Esophagus mucosa (tissue), 1 donor: Measurements from ENCODE around the gene YPEL5. TPM values are rescaled to one million over a fixed set of nuclear protein-coding genes. Genes with fewer than 3 reads are reported as not detected.

ENCODE experiments used
- ATAC-seq: fragments of 200-7000 bp; cut with Tn5 transposase; one replicate; pipeline ENCODE4 v1.9.1; 2020
- total RNA-seq: library from RNA; stranded (reverse); gene quantifications from one replicate; pipeline ENCODE4 v1.2.4, GENCODE V29; 2023
- donor health status: DM: yes; HTN: yes; CAD: no.

The YPEL5 gene
- total RNA-seq, 1 donor from 2014 or later, result 56.4 TPM

- ATAC-seq, result no peak
These were observed 25.8 kb downstream of the YPEL5 start for GRCh38 chr2:30172627-30173026.

- no peak for ATAC-seq
These were observed 30.6 kb downstream of the YPEL5 start for GRCh38 chr2:30177440-30177839.

DNA sequence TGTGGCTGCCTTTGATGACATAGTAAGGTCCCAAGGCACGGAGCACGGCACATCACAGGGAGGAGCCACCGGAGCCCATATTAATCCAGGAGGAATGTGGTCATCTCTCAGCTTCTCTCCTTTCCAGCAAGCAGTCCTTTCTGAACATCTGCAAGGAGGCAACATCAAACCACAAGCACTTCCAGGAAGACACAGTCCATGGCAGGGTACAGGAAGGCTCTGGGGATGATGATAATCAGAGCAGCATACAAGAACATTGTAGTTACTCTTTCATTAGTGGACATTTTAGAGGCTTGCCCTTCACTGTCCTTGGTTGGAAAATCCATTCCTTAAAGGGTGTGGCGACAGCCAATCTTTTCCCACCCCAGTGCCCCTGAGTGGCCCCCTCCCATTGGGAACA is 31.1 kb downstream of the YPEL5 start:
- ATAC-seq, result no peak

GRCh38 chr2:30178618-30179434 is 32.0 kb downstream of the YPEL5 start:
- peak; percentile 90 for ATAC-seq

GRCh38 chr2:30179536-30179935 is 32.7 kb downstream of the YPEL5 start:
- ATAC-seq, result no peak

GRCh38 chr2:30180226-30180625 is 33.4 kb downstream of the YPEL5 start:
- ATAC-seq, result no peak

GRCh38 chr2:30181176-30181575 is 34.4 kb downstream of the YPEL5 start:
- no peak for ATAC-seq

- ATAC-seq, result no peak
These were observed 37.2 kb downstream of the YPEL5 start for GRCh38 chr2:30184035-30184434.

DNA sequence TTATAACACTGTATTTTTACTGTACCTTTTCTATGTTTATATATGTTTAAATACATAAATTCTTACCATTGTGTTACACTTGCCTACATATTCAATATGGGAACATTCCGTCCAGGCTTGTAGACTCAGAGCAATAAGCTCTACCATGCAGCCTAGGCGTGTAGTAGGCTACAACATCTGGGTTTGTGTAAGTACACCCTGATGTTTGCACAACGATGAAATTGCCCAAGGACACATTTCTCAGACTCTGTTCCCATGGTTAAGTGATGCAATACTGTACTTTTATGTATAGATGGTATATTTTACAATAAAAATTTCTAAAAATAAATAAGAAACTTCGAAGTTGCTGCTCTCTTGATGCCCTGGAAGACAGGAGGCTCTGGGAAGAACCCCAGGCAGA is 38.4 kb downstream of the YPEL5 start:
- no peak for ATAC-seq

DNA sequence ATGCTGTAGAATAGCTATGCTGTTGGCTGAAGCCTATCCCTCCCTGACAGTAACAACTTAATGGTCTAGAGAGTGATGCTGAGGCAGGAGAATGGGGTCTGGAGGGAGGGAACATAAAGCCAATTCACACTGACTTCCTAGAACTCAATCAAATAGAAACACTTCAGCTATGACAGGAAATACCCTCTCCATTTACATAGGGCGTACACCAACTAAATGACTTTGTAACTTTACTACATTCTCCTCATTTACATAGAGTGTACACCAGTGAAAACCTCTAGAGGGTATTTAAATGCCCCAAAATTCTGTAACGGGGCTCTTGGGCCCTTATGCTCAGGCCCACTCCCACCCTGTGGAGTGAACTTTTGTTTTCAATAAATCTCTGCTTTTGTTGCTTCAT is 41.5 kb downstream of the YPEL5 start:
- ATAC-seq, result no peak

DNA sequence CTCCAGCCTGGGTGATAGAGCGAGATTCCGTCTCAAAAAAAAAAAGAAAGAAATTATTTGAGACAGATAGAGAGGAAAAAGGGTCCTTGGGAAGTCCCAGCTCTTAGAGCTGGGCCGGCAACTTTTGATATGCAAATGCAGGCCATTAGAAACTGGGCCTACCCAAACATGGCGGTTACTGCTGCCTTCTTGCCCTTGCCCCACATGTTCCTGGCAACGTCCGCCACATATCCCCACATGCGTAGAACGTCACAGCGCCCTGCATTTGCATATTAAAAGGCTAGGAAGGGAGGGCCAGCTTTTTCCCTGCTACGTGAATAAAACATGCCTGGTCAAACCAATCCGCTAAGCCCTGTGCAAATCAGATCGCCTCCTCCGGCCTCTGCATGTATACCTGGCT is 43.8 kb downstream of the YPEL5 start:
- no peak for ATAC-seq

GRCh38 chr2:30191107-30191506 is 44.3 kb downstream of the YPEL5 start:
- no peak for ATAC-seq

GRCh38 chr2:30191819-30192271 is 45.0 kb downstream of the YPEL5 start:
- ATAC-seq, result no peak

DNA sequence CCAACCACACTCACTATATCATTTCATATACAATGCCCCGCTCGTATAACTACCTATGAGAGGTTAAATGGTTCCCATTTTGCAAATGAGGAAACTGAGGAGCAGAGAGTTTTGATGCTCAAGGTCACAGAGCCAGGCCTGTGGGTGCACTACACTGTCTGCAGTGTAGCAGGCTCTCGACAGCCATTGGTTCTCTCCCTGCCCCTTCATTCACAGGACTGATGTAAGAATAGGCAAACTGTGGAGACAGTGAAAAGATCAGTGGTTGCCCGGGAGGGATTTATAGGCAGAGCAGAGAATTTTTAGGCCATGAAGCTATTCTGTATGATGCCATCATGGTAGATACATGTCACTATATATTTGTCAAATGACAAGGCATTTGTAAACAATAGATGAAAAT is 45.5 kb downstream of the YPEL5 start:
- ATAC-seq, result no peak

- no peak for ATAC-seq
These were observed 46.4 kb downstream of the YPEL5 start for GRCh38 chr2:30193104-30193681.

DNA sequence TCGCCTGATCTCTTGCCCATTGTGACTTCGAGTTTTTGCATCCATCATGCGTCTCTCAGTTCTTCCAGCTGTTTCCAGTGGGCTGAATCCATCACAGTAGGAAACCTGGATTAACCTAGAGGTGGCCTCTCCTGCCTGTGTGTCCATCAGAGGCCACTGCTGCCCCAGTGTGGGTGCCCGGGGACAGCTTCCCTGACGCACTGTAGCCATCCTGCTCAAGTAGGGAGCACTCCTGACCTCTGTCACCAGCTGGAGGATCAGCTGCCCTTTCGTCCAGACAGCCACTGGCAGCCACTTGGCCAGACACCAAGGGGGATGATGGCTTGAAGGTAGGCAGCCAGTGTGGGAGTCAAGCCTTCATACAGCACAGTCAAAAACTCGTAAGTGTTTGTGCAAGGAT is 47.6 kb downstream of the YPEL5 start:
- no peak for ATAC-seq

- no peak for ATAC-seq
These were observed 48.2 kb downstream of the YPEL5 start for GRCh38 chr2:30195016-30195415.

GRCh38 chr2:30197570-30198192 is 50.9 kb downstream of the YPEL5 start:
- ATAC-seq, result no peak

DNA sequence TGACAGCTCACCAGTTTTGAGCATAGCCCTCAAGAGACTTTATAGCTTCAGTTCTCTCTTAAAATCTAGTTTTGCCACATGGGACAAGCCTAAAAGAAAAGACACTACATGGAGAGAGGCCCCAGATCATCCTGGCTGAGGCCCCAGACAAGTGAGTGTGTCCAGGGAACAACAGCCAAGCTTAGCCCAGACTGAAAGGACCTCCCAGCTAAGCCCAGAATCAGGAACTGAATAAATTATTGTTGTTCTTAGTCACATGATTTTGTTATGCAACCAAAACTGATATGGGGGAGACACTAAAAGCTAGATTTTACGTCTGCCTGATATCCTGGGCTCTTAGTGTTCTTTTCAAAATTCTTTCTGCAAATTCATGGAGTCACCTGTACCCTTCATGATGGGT is 55.2 kb downstream of the YPEL5 start:
- no peak for ATAC-seq

DNA sequence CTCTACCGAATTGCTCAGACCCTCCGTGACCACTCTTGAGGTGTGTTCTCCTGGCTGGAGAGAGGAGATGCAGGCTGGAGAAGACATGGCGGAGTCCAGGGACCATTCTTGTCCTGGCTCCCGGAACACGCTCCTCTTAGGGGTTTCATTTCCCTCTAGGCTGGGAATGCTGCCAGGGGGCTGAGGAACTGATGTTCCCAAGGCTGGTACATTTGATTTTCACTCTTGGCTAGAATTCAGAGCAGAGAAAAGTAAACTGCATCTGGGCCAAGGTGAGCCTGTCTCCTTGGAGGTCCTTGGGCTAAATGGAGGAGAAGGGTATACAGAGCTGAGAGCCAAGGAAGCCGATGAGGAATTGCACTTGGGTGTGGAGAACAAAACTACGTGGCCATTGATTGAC is 56.3 kb downstream of the YPEL5 start:
- no peak for ATAC-seq

DNA sequence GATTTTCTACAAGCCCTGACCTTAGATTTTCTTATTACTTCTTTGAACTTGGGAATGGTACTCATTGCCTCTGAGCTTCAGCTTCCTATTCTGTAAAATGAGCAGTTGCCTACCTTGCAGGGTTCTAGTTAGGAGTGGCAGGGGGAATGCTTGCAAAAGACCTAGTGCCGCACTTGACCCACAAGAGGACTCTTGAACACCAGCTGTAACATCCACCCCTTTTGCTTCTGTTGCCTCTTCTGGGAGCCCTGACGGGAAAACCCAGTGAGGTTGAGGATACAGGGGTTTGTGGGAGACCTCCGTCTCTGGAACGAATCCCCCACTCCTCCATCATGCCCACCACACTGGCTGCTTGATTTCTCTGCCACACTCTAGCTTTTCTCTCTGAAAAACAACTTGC is 57.5 kb downstream of the YPEL5 start:
- no peak for ATAC-seq

DNA sequence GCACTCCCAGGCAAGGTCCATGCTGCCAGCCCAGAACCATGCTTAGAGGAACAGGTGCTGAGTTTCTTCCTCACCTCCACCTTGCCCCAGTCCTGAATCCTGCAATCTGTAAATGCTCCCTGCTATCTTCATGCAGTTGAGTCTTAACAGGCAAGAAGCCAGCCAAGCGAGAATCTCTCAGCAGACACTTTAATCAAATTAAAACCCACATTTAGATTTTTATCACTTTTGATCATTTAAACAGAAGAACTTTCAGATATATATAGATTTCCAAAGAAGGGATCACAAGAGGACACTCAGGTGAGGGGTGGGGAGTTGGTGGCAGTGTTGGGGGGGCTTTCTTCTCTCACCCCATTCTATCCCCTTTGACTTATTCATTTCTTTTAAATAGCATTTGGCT is 58.6 kb downstream of the YPEL5 start:
- ATAC-seq, result no peak

GRCh38 chr2:30206461-30207430 is 59.9 kb downstream of the YPEL5 start:
- no peak for ATAC-seq
